PC-9 (cell line): ENCODE results near the gene CFAP47.

Experiments used
- CTCF ChIP-seq: fragments of 200-600 bp; sonication (generic); conservative IDR thresholded peaks from 2 replicates; pipeline ENCODE4 v1.6.1; 2017; ENCODE audit warnings: mixed run types, antibody characterized with exemption, mild to moderate bottlenecking, moderate library complexity
- EZH2 ChIP-seq: fragments of 200-600 bp; sonication (generic); IDR thresholded peaks from 2 replicates; pipeline ENCODE4 v1.8.0; 2017; ENCODE audit warnings: antibody characterized with exemption, low read depth

- TF ChIP-seq CTCF (no peak), EZH2 (no peak)
Measured at GRCh38 chrX:36422368-36422767, 502.8 kb downstream of the CFAP47 start.
